Prostate gland (tissue), 2 donors: ENCODE results near the gene CTIF. TPM values are rescaled to one million over a fixed set of nuclear protein-coding genes. Genes with fewer than 3 reads are reported as not detected.

Source experiments
- DNase-seq: peaks from one replicate; pipeline ENCODE4 v3.0.0-alpha.2; 2019; ENCODE audit warnings: low spot score
- H3K27ac ChIP-seq, 2 donors: fragments of 200-600 bp; sonication (generic); 2 replicates each; pipeline ENCODE4 v1.5.1; 2017 to 2019
- H3K27me3 ChIP-seq: fragments of 200-600 bp; sonication (generic); replicated peaks from 2 replicates; pipeline ENCODE4 v1.5.1; 2019; ENCODE audit not compliant: insufficient read depth
- H3K36me3 ChIP-seq, 2 donors: fragments of 200-600 bp; sonication (generic); 1 replicate in 1 of 2; 2 replicates in 1 of 2; pipeline versions ENCODE4 v1.5.1 to v1.8.1; 2017 to 2019
- H3K4me1 ChIP-seq: fragments of 200-600 bp; sonication (generic); replicated peaks from 2 replicates; pipeline ENCODE4 v1.5.1; 2019
- H3K4me3 ChIP-seq, 2 donors: fragments of 200-600 bp; sonication (generic); 2 replicates each; pipeline ENCODE4 v1.5.1; 2017 to 2019
- H3K9me3 ChIP-seq: fragments of 200-600 bp; sonication (generic); 2 replicates; pipeline ENCODE4 v1.5.1; 2017
- POLR2A ChIP-seq: fragments of 450-650 bp; IDR thresholded peaks from one replicate; pipeline ENCODE4 v1.6.1; 2016; ENCODE audit warnings: antibody characterized with exemption, mild to moderate bottlenecking
- POLR2AphosphoS5 ChIP-seq: sonication (generic); formaldehyde crosslinking; IDR thresholded peaks from one replicate; pipeline ENCODE4 v1.6.1; 2017; ENCODE audit warnings: antibody characterized with exemption
- WGBS: methylation state at CpG from one replicate; pipeline ENCODE4 v1.1.5; 2018; 5-methylcytosine and 5-hydroxymethylcytosine counted together
- intact Hi-C: fragments of 100-400 bp; cut with DNase I; formaldehyde crosslinking; loops from one replicate; pipeline ENCODE4 v1.14.2; 2022
- total RNA-seq, 2 donors: library from RNA; depleted of rRNA; stranded (reverse); fragments of >200 nt; gene quantifications; one replicate each; pipeline ENCODE4 v1.1.0, GENCODE V29; 2016
- TF ChIP-seq, protein P1 (sequence below), 4 experiments: fragments of 200-600 bp in 2 of 4; fragments of 450-650 bp in 2 of 4; sonication (generic) in 2 of 4; IDR thresholded peaks; 1 replicate in 3 of 4; 2 replicates in 1 of 4; pipeline ENCODE4 v1.5.1; 2016 to 2019; ENCODE audit warnings: antibody characterized with exemption in 4 of 4, mild to moderate bottlenecking in 2 of 4, moderate library complexity in 2 of 4

Gene CTIF
- total RNA-seq, 2 donors from 2014 or later: 8.1 to 57.9 TPM

DNA sequence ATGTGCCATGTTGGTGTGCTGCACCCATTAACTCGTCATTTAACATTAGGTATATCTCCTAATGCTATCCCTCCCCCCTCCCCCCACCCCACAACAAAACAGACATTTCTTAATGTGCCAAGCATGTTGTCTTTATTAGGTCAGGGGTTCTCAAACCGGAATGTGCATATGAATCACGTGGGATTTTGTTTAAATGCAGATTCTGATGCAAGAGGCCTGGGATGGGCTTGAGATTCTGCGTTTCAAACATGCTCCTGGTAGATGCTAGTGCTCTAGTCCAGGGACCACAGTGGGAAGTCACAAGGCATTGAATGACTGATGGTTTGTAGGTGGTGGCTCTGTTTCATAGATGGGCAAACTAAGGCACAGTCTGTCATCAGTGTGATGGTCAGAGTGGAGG lies 227.2 kb downstream of the CTIF start:
- no peak for DNase-seq
- TF ChIP-seq, protein P1, sequence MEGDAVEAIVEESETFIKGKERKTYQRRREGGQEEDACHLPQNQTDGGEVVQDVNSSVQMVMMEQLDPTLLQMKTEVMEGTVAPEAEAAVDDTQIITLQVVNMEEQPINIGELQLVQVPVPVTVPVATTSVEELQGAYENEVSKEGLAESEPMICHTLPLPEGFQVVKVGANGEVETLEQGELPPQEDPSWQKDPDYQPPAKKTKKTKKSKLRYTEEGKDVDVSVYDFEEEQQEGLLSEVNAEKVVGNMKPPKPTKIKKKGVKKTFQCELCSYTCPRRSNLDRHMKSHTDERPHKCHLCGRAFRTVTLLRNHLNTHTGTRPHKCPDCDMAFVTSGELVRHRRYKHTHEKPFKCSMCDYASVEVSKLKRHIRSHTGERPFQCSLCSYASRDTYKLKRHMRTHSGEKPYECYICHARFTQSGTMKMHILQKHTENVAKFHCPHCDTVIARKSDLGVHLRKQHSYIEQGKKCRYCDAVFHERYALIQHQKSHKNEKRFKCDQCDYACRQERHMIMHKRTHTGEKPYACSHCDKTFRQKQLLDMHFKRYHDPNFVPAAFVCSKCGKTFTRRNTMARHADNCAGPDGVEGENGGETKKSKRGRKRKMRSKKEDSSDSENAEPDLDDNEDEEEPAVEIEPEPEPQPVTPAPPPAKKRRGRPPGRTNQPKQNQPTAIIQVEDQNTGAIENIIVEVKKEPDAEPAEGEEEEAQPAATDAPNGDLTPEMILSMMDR (IDR thresholded peaks at IDR 0.05): no peak
- no peak for TF ChIP-seq POLR2AphosphoS5
- 91% methylated on average over 4 of the region's 4 CpGs for WGBS
- intact Hi-C loops: no loop called here
- Histone ChIP-seq H3K9me3 (no peaks in the 10 kb centered on the region), H3K36me3 (no peaks in the 10 kb centered on the region), H3K27me3 (no peaks in the 10 kb centered on the region), H3K4me1 (no peaks in the 10 kb centered on the region), H3K4me3 (no peak overlapping the region), H3K27ac (no peak overlapping the region)

GRCh38 chr18:48766487-48766886 lies 227.7 kb downstream of the CTIF start:
- intact Hi-C loops: no loop called here
- H3K4me1 ChIP-seq: no peaks in the 10 kb centered on the region
- WGBS: 93% methylated on average over 10 of the region's 10 CpGs

GRCh38 chr18:48767090-48767690 lies 228.4 kb downstream of the CTIF start:
- no peaks in the 10 kb centered on the region for H3K36me3 ChIP-seq
- WGBS: 39% methylated on average over 10 of the region's 10 CpGs
- no peaks in the 10 kb centered on the region for H3K27me3 ChIP-seq
- H3K4me1 ChIP-seq: no peaks in the 10 kb centered on the region
- no peaks in the 10 kb centered on the region for H3K9me3 ChIP-seq
- no peak overlapping the region for H3K27ac ChIP-seq
- TF ChIP-seq POLR2A: no peak
- TF ChIP-seq, protein P1 (IDR thresholded peaks at IDR 0.05): no peak
- TF ChIP-seq POLR2AphosphoS5: no peak
- intact Hi-C loops: no loop called here
- H3K4me3 ChIP-seq: no peak overlapping the region
- no peak for DNase-seq

More at GRCh38 chr18:48766487-48766886, 227.7 kb downstream of the CTIF start:
- H3K4me3 ChIP-seq: no peak overlapping the region
- no peaks in the 10 kb centered on the region for H3K9me3 ChIP-seq
- DNase-seq: no peak
- H3K27me3 ChIP-seq: no peaks in the 10 kb centered on the region
- TF ChIP-seq, protein P1 (IDR thresholded peaks at IDR 0.05): no peak
- TF ChIP-seq POLR2AphosphoS5 (no peak), POLR2A (no peak)
- no peaks in the 10 kb centered on the region for H3K36me3 ChIP-seq
- H3K27ac ChIP-seq: no peak overlapping the region

DNA sequence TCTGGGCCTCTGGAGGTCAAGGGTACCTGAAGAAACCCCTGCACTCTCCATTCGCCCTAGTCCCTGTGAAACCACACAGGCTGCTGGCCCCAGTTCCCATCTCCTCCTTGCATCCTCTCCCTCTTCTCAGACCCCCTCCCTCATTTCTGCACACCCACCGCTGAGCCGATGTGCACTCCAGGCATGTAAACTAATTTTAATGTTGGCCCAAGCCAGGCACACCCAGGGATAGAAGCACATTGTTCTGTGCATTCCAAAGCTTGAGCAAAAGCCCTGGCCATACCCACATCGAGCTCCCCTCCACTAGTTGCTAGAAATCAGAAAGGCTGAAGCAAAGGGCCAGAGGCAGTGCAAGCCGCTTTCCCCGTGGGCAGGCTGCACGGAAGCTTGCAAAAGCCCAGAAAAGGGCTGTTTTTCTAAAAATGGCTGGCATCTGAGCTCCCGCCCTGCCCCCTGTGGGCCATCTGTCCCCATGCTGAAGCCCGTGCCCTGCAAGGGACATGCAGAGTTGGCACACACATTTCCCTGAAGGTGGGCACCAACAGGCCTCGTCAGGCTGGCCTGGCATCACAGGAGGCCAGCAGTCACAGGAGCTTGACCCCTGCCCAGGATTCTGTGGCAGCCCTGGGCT lies 230.3 kb downstream of the CTIF start:
- 84% methylated on average over 10 of the region's 10 CpGs for WGBS
- H3K27me3 ChIP-seq: no peaks in the 10 kb centered on the region
- no peak overlapping the region for H3K27ac ChIP-seq
- H3K9me3 ChIP-seq: no peaks in the 10 kb centered on the region
- DNase-seq: no peak
- intact Hi-C loops: no loop called here
- H3K4me1 ChIP-seq: no peaks in the 10 kb centered on the region
- H3K36me3 ChIP-seq: no peaks in the 10 kb centered on the region
- TF ChIP-seq POLR2AphosphoS5: no peak
- no peak for TF ChIP-seq POLR2A
- TF ChIP-seq, protein P1 (IDR thresholded peaks at IDR 0.05): no peak
- H3K4me3 ChIP-seq: no peak overlapping the region

DNA sequence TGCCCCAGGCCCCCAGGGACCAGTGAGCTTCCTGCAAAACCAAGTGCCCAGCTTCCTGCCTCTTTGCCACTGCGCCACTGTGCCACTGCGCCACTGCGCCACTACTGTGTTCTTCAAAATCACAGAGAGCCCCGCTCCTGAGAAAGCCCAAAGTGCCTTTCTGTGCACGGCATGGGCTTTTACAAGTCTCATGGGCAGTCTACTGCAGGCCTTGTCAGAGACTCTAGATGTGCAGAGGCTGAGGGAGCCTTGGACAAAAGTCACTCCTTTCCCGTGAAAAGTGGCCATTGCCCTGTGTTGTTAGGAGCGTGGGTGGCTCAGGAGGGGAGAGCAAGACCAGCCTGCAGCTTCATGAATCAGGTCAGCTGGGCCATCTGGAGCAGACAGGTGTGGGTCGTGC lies 231.4 kb downstream of the CTIF start:
- no peak for DNase-seq
- no peak overlapping the region for H3K4me3 ChIP-seq
- 89% methylated on average over 8 of the region's 8 CpGs for WGBS
- no peaks in the 10 kb centered on the region for H3K27me3 ChIP-seq
- no peaks in the 10 kb centered on the region for H3K9me3 ChIP-seq
- H3K4me1 ChIP-seq: no peaks in the 10 kb centered on the region
- TF ChIP-seq POLR2A (no peak), POLR2AphosphoS5 (no peak)
- TF ChIP-seq, protein P1 (IDR thresholded peaks at IDR 0.05): no peak
- no peak overlapping the region for H3K27ac ChIP-seq
- intact Hi-C loops: loop anchor here (10.0 kb wide), 1 partner anchor 405 kb away; no protein-coding TSS in a partner anchor
- no peaks in the 10 kb centered on the region for H3K36me3 ChIP-seq
